T-cell (primary cell): ENCODE data around the gene EPPIN. TPM values are rescaled to one million over a fixed set of nuclear protein-coding genes. Genes with fewer than 3 reads are reported as not detected.
"Not testable (repeated sequence)": the region's sequence is repeated elsewhere in the genome, so short reads cannot be mapped to it uniquely, and the experiment has no call there.

Source experiments
- ATAC-seq, 4 experiments: fragments of 200-7000 bp in 3 of 4; fragments of 150-1000 bp in 1 of 4; cut with Tn5 transposase; replicated peaks in 1 of 4; 1 replicate in 3 of 4; 2 replicates in 1 of 4; pipeline ENCODE4 v1.10.0; 2021; ENCODE audit warnings: moderate library complexity in 3 of 4, mild to moderate bottlenecking in 2 of 4, moderate number of reproducible peaks in 1 of 4
- CTCF ChIA-PET, 2 donors: fragments of 300-600 bp; sonication (Branson Sonifier 250); formaldehyde crosslinking; loops; one replicate each; lab custom pipeline; 2022; ENCODE audit warnings: antibody characterized with exemption in 2 of 2; lab: Charles Lee
- POLR2A ChIA-PET, 2 donors: fragments of 300-600 bp; sonication (Branson Sonifier 250); formaldehyde crosslinking; loops; one replicate each; lab custom pipeline; 2022; ENCODE audit warnings: antibody characterized with exemption in 2 of 2; lab: Charles Lee
- DNase-seq, 35 experiments: peaks; one replicate each; pipeline versions ENCODE4 v3.0.0 to v3.0.0-alpha.2; 2013 to 2023
- H3K27ac ChIP-seq: one replicate; pipeline ENCODE4 v1.5.1; 2013; ENCODE audit warnings: low read length
- H3K27me3 ChIP-seq, 2 experiments: replicated peaks in 1 of 2; 1 replicate in 1 of 2; 2 replicates in 1 of 2; pipeline versions ENCODE4 v1.6.1 to v1.7.0; 2013; ENCODE audit warnings: low read length in 1 of 2, mixed read lengths in 1 of 2; ENCODE audit not compliant: control insufficient read depth in 2 of 2, insufficient read depth in 2 of 2; ENCODE audit errors: extremely low read depth in 1 of 2
- H3K36me3 ChIP-seq, 2 donors: 1 replicate in 1 of 2; 2 replicates in 1 of 2; pipeline versions ENCODE4 v1.6.1 to v1.7.0; 2013; ENCODE audit warnings: low read length in 1 of 2; ENCODE audit not compliant: control insufficient read depth in 2 of 2, insufficient read depth in 1 of 2; ENCODE audit errors: extremely low read depth in 1 of 2
- H3K4me1 ChIP-seq, 2 experiments: 1 replicate in 1 of 2; 2 replicates in 1 of 2; pipeline versions ENCODE4 v1.6.1 to v1.7.0; 2013; ENCODE audit warnings: low read length in 2 of 2, mixed read lengths in 1 of 2; ENCODE audit not compliant: insufficient read depth in 2 of 2, control insufficient read depth in 1 of 2; ENCODE audit errors: extremely low read depth in 1 of 2
- H3K4me3 ChIP-seq, 2 donors: 1 replicate in 1 of 2; 2 replicates in 1 of 2; pipeline versions ENCODE4 v1.5.1 to v1.7.0; 2013; ENCODE audit warnings: mild to moderate bottlenecking in 2 of 2, low read length in 1 of 2, moderate library complexity in 1 of 2; ENCODE audit not compliant: control insufficient read depth in 1 of 2; ENCODE audit errors: extremely low read depth in 1 of 2
- H3K9me3 ChIP-seq: 2 replicates; pipeline ENCODE4 v1.7.0; 2013
- H3K27ac Mint-ChIP-seq, 2 donors: one replicate each; pipeline ENCODE4 v1.8.0; 2020 to 2021; ENCODE audit warnings: mild to moderate bottlenecking in 2 of 2, mixed read lengths in 2 of 2
- H3K27me3 Mint-ChIP-seq, 2 donors: one replicate each; pipeline ENCODE4 v1.8.0; 2021 to 2022; ENCODE audit warnings: mixed read lengths in 2 of 2
- H3K36me3 Mint-ChIP-seq: one replicate; pipeline ENCODE4 v1.8.0; 2021; ENCODE audit warnings: mixed read lengths
- H3K4me1 Mint-ChIP-seq, 3 donors: one replicate each; pipeline ENCODE4 v1.8.0; 2020 to 2022; ENCODE audit warnings: mixed read lengths in 3 of 3, mild to moderate bottlenecking in 1 of 3
- H3K4me3 Mint-ChIP-seq, 3 donors: one replicate each; pipeline ENCODE4 v1.8.0; 2020 to 2022; ENCODE audit warnings: mild to moderate bottlenecking in 3 of 3, mixed read lengths in 3 of 3, moderate library complexity in 3 of 3
- H3K9me3 Mint-ChIP-seq, 3 donors: one replicate each; pipeline ENCODE4 v1.8.0; 2020 to 2022; ENCODE audit warnings: mixed read lengths in 3 of 3
- WGBS: methylation state at CpG from one replicate; pipeline ENCODE4 v1.1.5; 2013; ENCODE audit warnings: missing lambda C conversion rate; ENCODE audit not compliant: insufficient coverage; 5-methylcytosine and 5-hydroxymethylcytosine counted together
- total RNA-seq, 35 experiments: library from RNA in 6 of 35; stranded (reverse) in 6 of 35; fragments of 120-200 nt in 1 of 35; gene quantifications; one replicate each; pipeline versions ENCODE4 v1.2.1 to v1.2.4 and lab custom pipeline; 2013 to 2026

EPPIN gene
- total RNA-seq, 5 donors from 2014 or later (not counting 1 experiment from before 2014, with no cell fraction given) = not detected

GRCh38 chr20:45575931-45576330, 28.7 kb upstream of the EPPIN start:
- no peak overlapping the region for H3K27ac Mint-ChIP-seq
- WGBS = no CpG with 5 or more reads among the region's 3 CpGs
- CTCF ChIA-PET = no interaction called here
- DNase-seq (no peak), ATAC-seq (no peak)
- POLR2A ChIA-PET = no interaction called here
- Histone ChIP-seq H3K4me1 (no peaks in the 10 kb centered on the region), H3K4me3 (no peak overlapping the region), H3K9me3 (no peaks in the 10 kb centered on the region), H3K36me3 (no peaks in the 10 kb centered on the region), H3K27ac (no peak overlapping the region), H3K27me3 (peaks cover 5 to 10% of the 10 kb centered on the region in 2 experiments)
- H3K9me3 Mint-ChIP-seq = no peaks in the 10 kb centered on the region
- no peak overlapping the region for H3K4me3 Mint-ChIP-seq
- H3K36me3 Mint-ChIP-seq = no peaks in the 10 kb centered on the region
- no peaks in the 10 kb centered on the region for H3K4me1 Mint-ChIP-seq
- peaks cover 21 to 29% of the 10 kb centered on the region in 2 donors for H3K27me3 Mint-ChIP-seq

DNA sequence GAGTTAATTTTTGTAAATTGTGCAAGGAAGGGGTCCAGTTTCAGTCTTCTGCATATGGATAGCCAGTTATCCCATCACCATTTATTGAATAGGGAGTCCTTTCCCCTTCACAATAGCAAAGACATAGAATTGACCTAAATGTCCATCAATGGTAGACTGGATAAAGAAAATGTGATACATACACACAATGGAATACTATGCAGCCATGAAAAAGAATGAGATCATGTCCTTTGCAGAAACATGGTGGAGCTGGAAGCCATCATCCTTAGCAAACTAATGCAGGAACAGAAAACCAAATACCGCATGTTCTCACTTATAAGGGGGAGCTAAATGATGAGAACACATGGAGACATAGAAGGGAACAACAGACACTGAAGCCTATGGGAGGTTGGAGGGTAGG, 22.4 kb upstream of the EPPIN start:
- no CpG with 5 or more reads among the region's 1 CpG for WGBS
- ATAC-seq, H3K36me3 Mint-ChIP-seq, H3K27ac ChIP-seq, CTCF ChIA-PET, H3K27ac Mint-ChIP-seq, H3K4me1 ChIP-seq, H3K4me3 ChIP-seq, H3K27me3 ChIP-seq, DNase-seq, H3K9me3 Mint-ChIP-seq, H3K9me3 ChIP-seq, H3K4me1 Mint-ChIP-seq, H3K4me3 Mint-ChIP-seq, H3K36me3 ChIP-seq, POLR2A ChIA-PET: not testable (repeated sequence)
- peaks cover 15 to 20% of the 10 kb centered on the region in 2 donors for H3K27me3 Mint-ChIP-seq

GRCh38 chr20:45564760-45565276, 17.6 kb upstream of the EPPIN start:
- Histone ChIP-seq H3K9me3 (no peaks in the 10 kb centered on the region), H3K4me1 (no peaks in the 10 kb centered on the region), H3K27me3 (peaks cover 4 to 8% of the 10 kb centered on the region in 2 experiments), H3K27ac (no peak overlapping the region), H3K36me3 (no peaks in the 10 kb centered on the region), H3K4me3 (no peak overlapping the region)
- peaks cover 0 to 3% (median 3%) of the 10 kb centered on the region in 3 donors for H3K9me3 Mint-ChIP-seq
- DNase-seq (no peak), ATAC-seq (no peak)
- POLR2A ChIA-PET = no interaction called here
- WGBS = no CpG with 5 or more reads among the region's 2 CpGs
- no peak overlapping the region for H3K4me3 Mint-ChIP-seq
- peaks cover 29 to 34% of the 10 kb centered on the region in 2 donors for H3K27me3 Mint-ChIP-seq
- no peaks in the 10 kb centered on the region for H3K36me3 Mint-ChIP-seq
- H3K4me1 Mint-ChIP-seq = no peaks in the 10 kb centered on the region
- H3K27ac Mint-ChIP-seq = no peak overlapping the region
- CTCF ChIA-PET = no interaction called here

DNA sequence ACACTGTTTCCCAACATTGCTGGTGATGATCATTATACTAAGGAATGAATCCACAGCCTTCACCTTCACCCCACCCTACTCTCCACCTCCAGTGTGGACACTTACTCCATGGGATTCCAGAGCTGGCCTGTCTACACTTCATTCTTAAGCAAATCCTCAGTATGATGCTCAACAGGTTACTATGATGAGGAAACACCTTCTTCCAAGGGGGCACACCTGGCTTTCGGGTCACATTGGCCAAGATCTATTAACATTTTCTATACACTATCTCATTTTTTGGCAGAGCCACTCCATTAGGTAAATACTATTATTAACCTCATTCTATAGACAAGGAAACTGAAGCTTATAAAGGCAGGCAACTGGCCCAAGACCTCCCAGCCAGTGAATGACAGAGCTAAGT, 8.0 kb upstream of the EPPIN start:
- H3K9me3 Mint-ChIP-seq = peaks cover 0 to 4% (median 0%) of the 10 kb centered on the region in 3 donors
- no peak overlapping the region for H3K27ac Mint-ChIP-seq
- Histone ChIP-seq H3K27ac (no peak overlapping the region), H3K4me3 (no peak overlapping the region), H3K9me3 (no peaks in the 10 kb centered on the region), H3K27me3 (peaks cover 0 to 4% of the 10 kb centered on the region in 2 experiments), H3K4me1 (no peaks in the 10 kb centered on the region), H3K36me3 (no peaks in the 10 kb centered on the region)
- ATAC-seq (no peak), DNase-seq (no peak)
- ChIA-PET POLR2A (no interaction called here), CTCF (no interaction called here)
- WGBS = 80% methylated on average over 1 of the region's 1 CpG
- H3K4me1 Mint-ChIP-seq = no peaks in the 10 kb centered on the region
- H3K36me3 Mint-ChIP-seq = no peaks in the 10 kb centered on the region
- no peak overlapping the region for H3K4me3 Mint-ChIP-seq
- peaks cover 26 to 27% of the 10 kb centered on the region in 2 donors for H3K27me3 Mint-ChIP-seq

DNA sequence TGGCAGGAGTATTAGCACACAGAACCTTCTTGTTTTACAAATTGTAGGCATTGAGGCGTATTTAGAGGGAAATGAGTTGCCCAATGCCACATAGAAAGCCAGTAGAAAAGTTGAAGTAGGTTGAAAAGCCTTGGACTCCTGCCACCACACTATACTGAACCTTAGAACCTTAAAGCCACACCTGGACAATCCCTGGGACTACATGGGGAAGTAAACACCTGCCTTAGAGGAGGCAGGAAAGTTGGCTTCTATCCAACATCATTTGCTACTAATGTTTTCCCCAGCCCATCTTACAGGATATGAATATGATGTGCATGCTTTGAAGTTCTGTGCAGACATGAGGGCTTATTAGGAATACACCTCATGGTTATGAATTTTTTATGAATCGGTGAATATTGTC, 5.3 kb upstream of the EPPIN start:
- ChIA-PET POLR2A (no interaction called here), CTCF (no interaction called here)
- no peak for ATAC-seq
- Histone ChIP-seq H3K36me3 (no peaks in the 10 kb centered on the region), H3K9me3 (no peaks in the 10 kb centered on the region), H3K4me3 (no peak overlapping the region), H3K27me3 (peaks cover 0 to 4% of the 10 kb centered on the region in 2 experiments), H3K27ac (no peak overlapping the region), H3K4me1 (no peaks in the 10 kb centered on the region)
- Mint-ChIP-seq H3K4me3 (no peak overlapping the region), H3K4me1 (no peaks in the 10 kb centered on the region), H3K36me3 (no peaks in the 10 kb centered on the region), H3K27me3 (peaks cover 26 to 33% of the 10 kb centered on the region in 2 donors), H3K27ac (peak overlapping the region in 1 of 2 donors; percentile 20), H3K9me3 (peaks cover 0 to 5% (median 0%) of the 10 kb centered on the region in 3 donors)
- no peak for DNase-seq
- WGBS = 73% methylated on average over 1 of the region's 2 CpGs

GRCh38 chr20:45550765-45551164, 3.6 kb upstream of the EPPIN start:
- H3K27ac Mint-ChIP-seq = no peak overlapping the region

More at GRCh38 chr20:45550765-45551164, 3.6 kb upstream of the EPPIN start:
- ChIA-PET CTCF (no interaction called here), POLR2A (interaction anchor here in 1 of 2 donors (0.6 kb wide), 1 partner anchor 27 kb away, joined by 3 read pairs; no protein-coding TSS in a partner anchor)
- H3K27me3 ChIP-seq = peaks cover 0 to 2% of the 10 kb centered on the region in 2 experiments
- no peak overlapping the region for H3K4me3 ChIP-seq
- DNase-seq (no peak), ATAC-seq (no peak)
- Mint-ChIP-seq H3K4me1 (no peaks in the 10 kb centered on the region), H3K9me3 (peaks cover 0 to 5% (median 0%) of the 10 kb centered on the region in 3 donors), H3K4me3 (no peak overlapping the region), H3K36me3 (no peaks in the 10 kb centered on the region), H3K27me3 (peaks cover 24 to 33% of the 10 kb centered on the region in 2 donors)
- H3K9me3 ChIP-seq = no peaks in the 10 kb centered on the region
- H3K27ac ChIP-seq = no peak overlapping the region
- no peaks in the 10 kb centered on the region for H3K36me3 ChIP-seq
- no peaks in the 10 kb centered on the region for H3K4me1 ChIP-seq
